H9 (cell line): Measurements from ENCODE around the gene TTC39B. TPM values are rescaled to one million over a fixed set of nuclear protein-coding genes. Genes with fewer than 3 reads are reported as not detected.

Experiments used
- DNase-seq: peaks from one replicate; pipeline ENCODE4 v3.0.0-alpha.2; 2017
- H2AFZ ChIP-seq: one replicate; pipeline ENCODE4 v1.6.1; 2013; ENCODE audit warnings: mild to moderate bottlenecking, low read length, control low read depth, moderate library complexity
- H2AK5ac ChIP-seq: 2 replicates; pipeline ENCODE4 v1.6.1; 2013; ENCODE audit warnings: low read length, control low read depth, mixed read lengths; ENCODE audit not compliant: insufficient read length
- H2BK120ac ChIP-seq: one replicate; pipeline ENCODE4 v1.6.1; 2013; ENCODE audit warnings: low read depth, mild to moderate bottlenecking, low read length, control low read depth, inconsistent platforms; ENCODE audit not compliant: poor library complexity, severe bottlenecking
- H2BK12ac ChIP-seq: 2 replicates; pipeline ENCODE4 v1.6.1; 2013; ENCODE audit warnings: low read length, control low read depth, mixed read lengths, low read depth; ENCODE audit not compliant: insufficient read length
- H2BK15ac ChIP-seq: 2 replicates; pipeline ENCODE4 v1.6.1; 2013; ENCODE audit warnings: low read depth, low read length, control low read depth
- H2BK20ac ChIP-seq: one replicate; pipeline ENCODE4 v1.6.1; 2013; ENCODE audit warnings: low read depth, mild to moderate bottlenecking, low read length, control low read depth, inconsistent platforms; ENCODE audit not compliant: poor library complexity, severe bottlenecking
- H2BK5ac ChIP-seq: 2 replicates; pipeline ENCODE4 v1.6.1; 2013; ENCODE audit warnings: low read length, control low read depth, mixed read lengths; ENCODE audit not compliant: insufficient read length
- H3K14ac ChIP-seq: 2 replicates; pipeline ENCODE4 v1.6.1; 2013; ENCODE audit warnings: low read length, control low read depth; ENCODE audit not compliant: insufficient read depth
- H3K18ac ChIP-seq: 2 replicates; pipeline ENCODE4 v1.6.1; 2013; ENCODE audit warnings: low read depth, mild to moderate bottlenecking, mixed read lengths, low read length, control low read depth; ENCODE audit not compliant: insufficient read length
- H3K23ac ChIP-seq: 2 replicates; pipeline ENCODE4 v1.6.1; 2013; ENCODE audit warnings: low read length, control low read depth, mixed read lengths, low read depth; ENCODE audit not compliant: insufficient read length
- H3K23me2 ChIP-seq: 2 replicates; pipeline ENCODE4 v1.6.1; 2013; ENCODE audit warnings: low read depth, mild to moderate bottlenecking, mixed read lengths, low read length, control low read depth; ENCODE audit not compliant: insufficient read length, poor library complexity, severe bottlenecking
- H3K27ac ChIP-seq: 2 replicates; pipeline ENCODE4 v1.5.1; 2013; ENCODE audit warnings: low read length, control low read depth, mixed read lengths, low read depth; ENCODE audit not compliant: insufficient read length
- H3K27me3 ChIP-seq: 2 replicates; pipeline ENCODE4 v1.6.1; 2013; ENCODE audit warnings: low read length, control low read depth, inconsistent platforms; ENCODE audit not compliant: insufficient read depth
- H3K4ac ChIP-seq: 2 replicates; pipeline ENCODE4 v1.6.1; 2013; ENCODE audit warnings: low read depth, mild to moderate bottlenecking, control low read depth, inconsistent platforms, low read length, moderate library complexity
- H3K4me1 ChIP-seq: 2 replicates; pipeline ENCODE4 v1.6.1; 2013; ENCODE audit warnings: low read length, control low read depth, inconsistent platforms; ENCODE audit not compliant: insufficient read depth
- H3K4me2 ChIP-seq: 2 replicates; pipeline ENCODE4 v1.6.1; 2013; ENCODE audit warnings: low read length, control low read depth, mixed read lengths; ENCODE audit not compliant: insufficient read length, insufficient read depth
- H3K56ac ChIP-seq: 2 replicates; pipeline ENCODE4 v1.6.1; 2013; ENCODE audit warnings: low read depth, mild to moderate bottlenecking, mixed read lengths, low read length, control low read depth; ENCODE audit not compliant: insufficient read length
- H3K79me1 ChIP-seq: 2 replicates; pipeline ENCODE4 v1.6.1; 2013; ENCODE audit warnings: low read depth, mild to moderate bottlenecking, moderate library complexity, low read length, control low read depth, inconsistent platforms; ENCODE audit not compliant: insufficient read depth, poor library complexity, severe bottlenecking
- H3K79me2 ChIP-seq: 2 replicates; pipeline ENCODE4 v1.6.1; 2013; ENCODE audit warnings: low read length, control low read depth, inconsistent platforms; ENCODE audit not compliant: insufficient read depth
- H3K9ac ChIP-seq: 2 replicates; pipeline ENCODE4 v1.6.1; 2013; ENCODE audit warnings: low read length, control low read depth, mixed read lengths; ENCODE audit not compliant: insufficient read length; ENCODE audit errors: extremely low read depth
- H3K9me3 ChIP-seq: one replicate; pipeline ENCODE4 v1.6.1; 2013; ENCODE audit warnings: low read depth, low read length, inconsistent platforms; ENCODE audit not compliant: control insufficient read depth
- H3T11ph ChIP-seq: one replicate; pipeline ENCODE4 v1.6.1; 2013; ENCODE audit warnings: mild to moderate bottlenecking, low read length, control low read depth, inconsistent platforms
- H4K20me1 ChIP-seq: one replicate; pipeline ENCODE4 v1.6.1; 2013; ENCODE audit not compliant: control insufficient read depth, insufficient read length, insufficient read depth
- H4K5ac ChIP-seq: 2 replicates; pipeline ENCODE4 v1.6.1; 2013; ENCODE audit warnings: low read depth, mild to moderate bottlenecking, mixed read lengths, low read length, control low read depth; ENCODE audit not compliant: insufficient read length
- H4K8ac ChIP-seq: replicated peaks from 2 replicates; pipeline ENCODE4 v1.6.1; 2013; ENCODE audit warnings: low read length, control low read depth, mixed read lengths, low read depth; ENCODE audit not compliant: insufficient read length
- H4K91ac ChIP-seq: 2 replicates; pipeline ENCODE4 v1.6.1; 2013; ENCODE audit warnings: low read depth, mild to moderate bottlenecking, moderate library complexity, mixed read lengths, low read length, control low read depth; ENCODE audit not compliant: insufficient read length
- H3K27ac Mint-ChIP-seq, 3 experiments: 2 replicates in 2 of 3; 3 replicates in 1 of 3; pipeline ENCODE4 v1.8.0; 2020 to 2021; ENCODE audit warnings: mixed read lengths in 3 of 3, mild to moderate bottlenecking in 1 of 3, moderate library complexity in 1 of 3
- H3K27me3 Mint-ChIP-seq: 2 replicates; pipeline ENCODE4 v1.8.0; 2021; ENCODE audit warnings: low read depth, mild to moderate bottlenecking, moderate library complexity, mixed read lengths
- H3K36me3 Mint-ChIP-seq, 3 experiments: 2 replicates in 2 of 3; 3 replicates in 1 of 3; pipeline ENCODE4 v1.8.0; 2020 to 2021; ENCODE audit warnings: low read depth in 3 of 3, mixed read lengths in 3 of 3; ENCODE audit not compliant: insufficient read depth in 1 of 3
- H3K4me1 Mint-ChIP-seq, 2 experiments: 2 replicates each; pipeline ENCODE4 v1.8.0; 2020; ENCODE audit warnings: mixed read lengths in 2 of 2
- H3K4me3 Mint-ChIP-seq, 2 experiments: 2 replicates in 1 of 2; 3 replicates in 1 of 2; pipeline ENCODE4 v1.8.0; 2020 to 2021; ENCODE audit warnings: mild to moderate bottlenecking in 2 of 2, mixed read lengths in 2 of 2, moderate library complexity in 1 of 2
- H3K9me3 Mint-ChIP-seq, 2 experiments: 2 replicates in 1 of 2; 3 replicates in 1 of 2; pipeline ENCODE4 v1.8.0; 2020; ENCODE audit warnings: mild to moderate bottlenecking in 2 of 2, mixed read lengths in 2 of 2, moderate library complexity in 1 of 2
- CTCF ChIP-seq: fragments of 200-600 bp; sonication (generic); conservative IDR thresholded peaks from 3 replicates; pipeline ENCODE4 v1.8.0; 2021; ENCODE audit warnings: antibody characterized with exemption, mild to moderate bottlenecking
- WGBS: extraction: QIAGEN DNeasy Blood & Tissue Kit; methylation state at CpG from one replicate; pipeline ENCODE4 v1.1.7; 2013; ENCODE audit warnings: missing lambda C conversion rate, low lambda C conversion rate, mixed read lengths; ENCODE audit not compliant: insufficient read length; ENCODE audit errors: extremely low coverage; 5-methylcytosine and 5-hydroxymethylcytosine counted together
- total RNA-seq: library from RNA; stranded (reverse); gene quantifications from 2 replicates; pipeline ENCODE4 v1.2.1, GENCODE V29; 2021

The TTC39B gene
- total RNA-seq, 1 experiment from 2014 or later, result 8.2 TPM

GRCh38 chr9:15349892-15350761 is 43.1 kb upstream of the TTC39B start:
- Histone ChIP-seq H3K23ac (no peak overlapping the region), H4K91ac (no peak overlapping the region), H4K5ac (no peak overlapping the region), H4K20me1 (no peaks in the 10 kb centered on the region), H3K79me1 (no peaks in the 10 kb centered on the region), H3K14ac (no peak overlapping the region), H2AFZ (no peak overlapping the region), H3K56ac (no peak overlapping the region), H3K9ac (no peak overlapping the region), H3K27me3 (no peaks in the 10 kb centered on the region), H4K8ac (no peak overlapping the region), H2AK5ac (no peak overlapping the region), H3T11ph (no peak overlapping the region), H2BK5ac (no peak overlapping the region), H3K4me2 (no peak overlapping the region), H2BK12ac (no peak overlapping the region), H3K23me2 (no peaks in the 10 kb centered on the region), H3K79me2 (no peaks in the 10 kb centered on the region), H2BK20ac (no peak overlapping the region), H2BK120ac (no peak overlapping the region), H3K4me1 (peaks cover 6% of the 10 kb centered on the region; the same call in 1 of the 2 replicates), H3K9me3 (no peaks in the 10 kb centered on the region), H3K18ac (no peak overlapping the region), H2BK15ac (no peak overlapping the region), H3K4ac (no peak overlapping the region), H3K27ac (no peak overlapping the region)
- H3K27me3 Mint-ChIP-seq, result peaks cover 8% of the 10 kb centered on the region
- TF ChIP-seq CTCF, result no peak
- H3K4me1 Mint-ChIP-seq, result peaks cover 15 to 19% of the 10 kb centered on the region in 2 experiments
- H3K4me3 Mint-ChIP-seq, result no peak overlapping the region
- peaks cover 0 to 11% (median 9%) of the 10 kb centered on the region in 3 experiments; a peak in 6 of 7 replicates for H3K36me3 Mint-ChIP-seq
- no CpG with 5 or more reads among the region's 7 CpGs for WGBS
- H3K9me3 Mint-ChIP-seq, result peaks cover 8 to 16% of the 10 kb centered on the region in 2 experiments; a peak in 4 of 5 replicates
- H3K27ac Mint-ChIP-seq, result no peak overlapping the region
- DNase-seq, result no peak
